Mesenchymal stem cell (in vitro differentiated cells and primary cell): ENCODE data around the gene CEP85L.

Experiments used
- DNase-seq: peaks from one replicate; pipeline ENCODE4 v3.0.0-alpha.2; 2013
- H2AFZ ChIP-seq: one replicate; pipeline ENCODE4 v1.6.1; 2013; ENCODE audit warnings: low read depth, mild to moderate bottlenecking, control low read depth, inconsistent platforms, low read length, moderate library complexity
- H2AK5ac ChIP-seq: 2 replicates; pipeline ENCODE4 v1.6.1; 2013; ENCODE audit warnings: low read length, moderate library complexity, mild to moderate bottlenecking, inconsistent platforms; ENCODE audit not compliant: severe bottlenecking
- H2BK120ac ChIP-seq: one replicate; pipeline ENCODE4 v1.6.1; 2013; ENCODE audit warnings: low read depth, mild to moderate bottlenecking, inconsistent platforms, low read length, moderate library complexity
- H2BK12ac ChIP-seq, 2 experiments: one replicate each; pipeline ENCODE4 v1.6.1; 2013; ENCODE audit warnings: inconsistent platforms in 2 of 2, low read length in 2 of 2, mild to moderate bottlenecking in 2 of 2, moderate library complexity in 2 of 2, control low read depth in 1 of 2
- H2BK15ac ChIP-seq: one replicate; pipeline ENCODE4 v1.6.1; 2013; ENCODE audit warnings: mild to moderate bottlenecking, low read depth, inconsistent platforms; ENCODE audit not compliant: poor library complexity, severe bottlenecking
- H2BK5ac ChIP-seq: 2 replicates; pipeline ENCODE4 v1.6.1; 2013; ENCODE audit warnings: low read depth, mild to moderate bottlenecking, low read length, control low read depth, inconsistent platforms; ENCODE audit not compliant: poor library complexity, severe bottlenecking
- H3K14ac ChIP-seq, 2 experiments: one replicate each; pipeline ENCODE4 v1.6.1; 2013; ENCODE audit warnings: inconsistent platforms in 2 of 2, low read length in 2 of 2, control low read depth in 1 of 2, mild to moderate bottlenecking in 1 of 2, moderate library complexity in 1 of 2
- H3K18ac ChIP-seq, 2 experiments: one replicate each; pipeline ENCODE4 v1.6.1; 2013; ENCODE audit warnings: inconsistent platforms in 2 of 2, low read length in 2 of 2, control low read depth in 1 of 2, low read depth in 1 of 2, mild to moderate bottlenecking in 1 of 2
- H3K23ac ChIP-seq, 2 experiments: one replicate each; pipeline ENCODE4 v1.6.1; 2013; ENCODE audit warnings: inconsistent platforms in 2 of 2, low read length in 2 of 2, mild to moderate bottlenecking in 2 of 2, moderate library complexity in 2 of 2, control low read depth in 1 of 2
- H3K27ac ChIP-seq: 2 replicates; pipeline ENCODE4 v1.5.1; 2013; ENCODE audit warnings: mild to moderate bottlenecking, moderate library complexity, low read length, control low read depth, inconsistent platforms; ENCODE audit not compliant: poor library complexity, severe bottlenecking
- H3K27me3 ChIP-seq, 2 experiments: 2 replicates each; pipeline versions ENCODE4 v1.6.1 to v1.7.0; 2013; ENCODE audit warnings: low read length in 2 of 2, mild to moderate bottlenecking in 2 of 2, moderate library complexity in 2 of 2, control low read depth in 1 of 2, inconsistent platforms in 1 of 2; ENCODE audit not compliant: control insufficient read depth in 1 of 2, insufficient read depth in 1 of 2
- H3K36me3 ChIP-seq, 2 experiments: 2 replicates each; pipeline versions ENCODE4 v1.6.1 to v1.7.0; 2013; ENCODE audit warnings: low read length in 2 of 2, control low read depth in 1 of 2, inconsistent platforms in 1 of 2, low read depth in 1 of 2, mild to moderate bottlenecking in 1 of 2; ENCODE audit not compliant: insufficient read depth in 2 of 2, control insufficient read depth in 1 of 2
- H3K4ac ChIP-seq, 2 experiments: one replicate each; pipeline ENCODE4 v1.6.1; 2013; ENCODE audit warnings: inconsistent platforms in 2 of 2, low read length in 2 of 2, mild to moderate bottlenecking in 2 of 2, moderate library complexity in 2 of 2, control low read depth in 1 of 2, low read depth in 1 of 2
- H3K4me1 ChIP-seq: 2 replicates; pipeline ENCODE4 v1.6.1; 2013; ENCODE audit warnings: low read depth, low read length, control low read depth; ENCODE audit not compliant: control insufficient read depth, insufficient read depth
- H3K4me2 ChIP-seq: 2 replicates; pipeline ENCODE4 v1.6.1; 2013; ENCODE audit warnings: low read length, mild to moderate bottlenecking, inconsistent platforms; ENCODE audit not compliant: poor library complexity, severe bottlenecking
- H3K4me3 ChIP-seq, 2 experiments: 2 replicates each; pipeline versions ENCODE4 v1.5.1 to v1.7.0; 2013; ENCODE audit warnings: low read length in 2 of 2, mild to moderate bottlenecking in 2 of 2, control low read depth in 1 of 2, low read depth in 1 of 2; ENCODE audit not compliant: insufficient read depth in 1 of 2
- H3K79me1 ChIP-seq: replicated peaks from 2 replicates; pipeline ENCODE4 v1.6.1; 2013; ENCODE audit warnings: mild to moderate bottlenecking, control low read depth, low read length, inconsistent platforms; ENCODE audit not compliant: poor library complexity, severe bottlenecking
- H3K9ac ChIP-seq: 2 replicates; pipeline ENCODE4 v1.7.0; 2013; ENCODE audit warnings: mild to moderate bottlenecking, low read length, moderate library complexity
- H3K9me3 ChIP-seq: 2 replicates; pipeline ENCODE4 v1.7.0; 2013; ENCODE audit warnings: mild to moderate bottlenecking, low read length; ENCODE audit not compliant: control insufficient read depth
- H4K8ac ChIP-seq: one replicate; pipeline ENCODE4 v1.6.1; 2013; ENCODE audit warnings: inconsistent platforms, mild to moderate bottlenecking, low read length, moderate library complexity
- H4K91ac ChIP-seq: one replicate; pipeline ENCODE4 v1.6.1; 2013; ENCODE audit warnings: mild to moderate bottlenecking, low read length, inconsistent platforms
- WGBS: methylation state at CpG from one replicate; pipeline ENCODE4 v1.1.7; 2013; ENCODE audit warnings: mixed read lengths; 5-methylcytosine and 5-hydroxymethylcytosine counted together

The CEP85L gene

DNA sequence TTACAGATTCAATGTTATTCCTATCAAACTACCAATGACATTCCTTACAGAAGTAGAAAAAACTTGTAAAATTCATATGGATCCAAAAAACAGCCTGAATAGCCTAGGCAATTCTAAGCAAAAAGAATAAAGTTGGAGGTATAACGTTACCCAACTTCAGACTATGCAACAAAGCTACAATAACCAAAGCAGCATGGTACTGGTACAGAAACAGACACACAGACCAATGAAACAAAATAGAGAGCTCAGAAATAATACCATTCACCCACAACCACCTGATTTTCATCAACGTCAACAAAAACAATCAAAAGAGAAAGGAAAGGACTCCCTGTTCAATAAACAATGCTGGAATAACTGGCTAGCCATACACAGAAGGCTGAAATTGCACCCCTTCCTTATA, 120.4 kb downstream of the CEP85L start:
- Histone ChIP-seq H3K79me1 (peaks cover 10% of the 10 kb centered on the region), H2BK120ac (no peak overlapping the region), H2AFZ (no peak overlapping the region), H2BK12ac (no peak overlapping the region), H4K91ac (no peak overlapping the region), H4K8ac (no peak overlapping the region), H3K27ac (no peak overlapping the region), H2BK5ac (no peak overlapping the region), H3K9me3 (peaks cover 8% of the 10 kb centered on the region), H3K4me3 (no peak overlapping the region), H3K4me2 (no peak overlapping the region), H3K36me3 (no peaks in the 10 kb centered on the region), H3K4me1 (no peaks in the 10 kb centered on the region), H3K9ac (no peak overlapping the region), H3K23ac (no peak overlapping the region), H2BK15ac (no peak overlapping the region), H3K14ac (no peak overlapping the region), H3K18ac (no peak overlapping the region), H3K4ac (no peak overlapping the region), H3K27me3 (no peaks in the 10 kb centered on the region), H2AK5ac (no peak overlapping the region)
- no peak for DNase-seq
- 93% methylated on average over 2 of the region's 2 CpGs for WGBS

DNA sequence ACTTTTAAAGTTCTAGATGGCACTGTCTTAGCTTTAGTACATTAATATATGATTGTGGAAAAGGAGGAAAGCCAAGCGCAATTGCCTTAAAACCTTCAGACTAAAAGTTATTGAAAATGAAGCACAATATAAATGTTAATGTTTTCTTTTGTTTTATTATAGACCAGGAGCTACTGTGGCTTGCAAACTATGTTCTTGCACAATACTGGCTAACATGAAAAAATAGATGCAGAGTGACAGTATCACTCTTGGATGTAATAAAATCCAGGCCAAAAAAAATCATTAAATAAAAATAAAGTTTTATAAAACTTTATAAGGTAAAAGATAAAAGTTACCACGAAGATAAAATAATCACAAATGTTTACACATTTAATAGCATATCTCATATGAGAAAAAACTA, 121.6 kb downstream of the CEP85L start:
- H4K8ac ChIP-seq: no peak overlapping the region
- no peak overlapping the region for H4K91ac ChIP-seq
- H3K4me3 ChIP-seq: no peak overlapping the region
- no peaks in the 10 kb centered on the region for H3K36me3 ChIP-seq
- H2BK5ac ChIP-seq: no peak overlapping the region
- no peak overlapping the region for H2AFZ ChIP-seq
- no peak overlapping the region for H3K9ac ChIP-seq
- H2AK5ac ChIP-seq: no peak overlapping the region
- no peak overlapping the region for H2BK120ac ChIP-seq
- H3K4me2 ChIP-seq: no peak overlapping the region
- no peak for DNase-seq
- peaks cover 14% of the 10 kb centered on the region for H3K79me1 ChIP-seq
- H3K18ac ChIP-seq: no peak overlapping the region
- no peak overlapping the region for H3K4ac ChIP-seq
- no peaks in the 10 kb centered on the region for H3K27me3 ChIP-seq
- no peak overlapping the region for H3K23ac ChIP-seq
- WGBS: no CpG with 5 or more reads among the region's 2 CpGs
- peaks cover 8% of the 10 kb centered on the region for H3K9me3 ChIP-seq
- no peak overlapping the region for H2BK15ac ChIP-seq
- H3K27ac ChIP-seq: no peak overlapping the region
- no peak overlapping the region for H3K14ac ChIP-seq
- no peak overlapping the region for H2BK12ac ChIP-seq
- peaks cover under 1% of the 10 kb centered on the region for H3K4me1 ChIP-seq

DNA sequence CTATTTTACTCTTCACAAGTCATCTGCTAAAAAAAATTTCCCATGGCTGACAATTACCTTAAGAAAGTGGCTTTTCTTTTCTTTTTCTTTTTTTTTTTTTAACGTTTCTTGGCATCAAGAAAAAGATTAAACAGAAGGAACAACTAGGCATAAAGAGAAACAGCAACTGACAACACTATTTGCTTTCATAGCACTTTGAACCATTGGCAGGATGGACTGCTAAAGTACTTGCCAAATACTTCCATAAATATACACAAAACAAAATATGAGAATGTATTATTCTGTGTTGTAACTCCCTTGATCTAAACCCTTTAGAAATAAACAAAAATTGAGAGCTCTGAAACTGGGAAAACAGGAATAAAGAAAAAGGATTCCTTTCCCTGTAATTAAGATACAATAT, 123.3 kb downstream of the CEP85L start:
- H2BK12ac ChIP-seq: no peak overlapping the region
- 80% methylated on average over 1 of the region's 1 CpG for WGBS
- no peak overlapping the region for H3K23ac ChIP-seq
- H2BK5ac ChIP-seq: no peak overlapping the region
- no peak overlapping the region for H2BK15ac ChIP-seq
- H3K4me1 ChIP-seq: peaks cover 3% of the 10 kb centered on the region
- H3K4me3 ChIP-seq: no peak overlapping the region
- no peak overlapping the region for H2AFZ ChIP-seq
- no peak overlapping the region for H2AK5ac ChIP-seq
- no peak overlapping the region for H3K18ac ChIP-seq
- peaks cover 8% of the 10 kb centered on the region for H3K9me3 ChIP-seq
- no peak overlapping the region for H2BK120ac ChIP-seq
- peaks cover 0 to 6% of the 10 kb centered on the region in 2 experiments for H3K36me3 ChIP-seq
- no peak overlapping the region for H3K14ac ChIP-seq
- no peak overlapping the region for H4K91ac ChIP-seq
- H3K4ac ChIP-seq: no peak overlapping the region
- H3K4me2 ChIP-seq: no peak overlapping the region
- no peak overlapping the region for H3K9ac ChIP-seq
- H4K8ac ChIP-seq: no peak overlapping the region
- H3K27ac ChIP-seq: no peak overlapping the region
- no peaks in the 10 kb centered on the region for H3K27me3 ChIP-seq
- no peak for DNase-seq
- peaks cover 14% of the 10 kb centered on the region for H3K79me1 ChIP-seq

DNA sequence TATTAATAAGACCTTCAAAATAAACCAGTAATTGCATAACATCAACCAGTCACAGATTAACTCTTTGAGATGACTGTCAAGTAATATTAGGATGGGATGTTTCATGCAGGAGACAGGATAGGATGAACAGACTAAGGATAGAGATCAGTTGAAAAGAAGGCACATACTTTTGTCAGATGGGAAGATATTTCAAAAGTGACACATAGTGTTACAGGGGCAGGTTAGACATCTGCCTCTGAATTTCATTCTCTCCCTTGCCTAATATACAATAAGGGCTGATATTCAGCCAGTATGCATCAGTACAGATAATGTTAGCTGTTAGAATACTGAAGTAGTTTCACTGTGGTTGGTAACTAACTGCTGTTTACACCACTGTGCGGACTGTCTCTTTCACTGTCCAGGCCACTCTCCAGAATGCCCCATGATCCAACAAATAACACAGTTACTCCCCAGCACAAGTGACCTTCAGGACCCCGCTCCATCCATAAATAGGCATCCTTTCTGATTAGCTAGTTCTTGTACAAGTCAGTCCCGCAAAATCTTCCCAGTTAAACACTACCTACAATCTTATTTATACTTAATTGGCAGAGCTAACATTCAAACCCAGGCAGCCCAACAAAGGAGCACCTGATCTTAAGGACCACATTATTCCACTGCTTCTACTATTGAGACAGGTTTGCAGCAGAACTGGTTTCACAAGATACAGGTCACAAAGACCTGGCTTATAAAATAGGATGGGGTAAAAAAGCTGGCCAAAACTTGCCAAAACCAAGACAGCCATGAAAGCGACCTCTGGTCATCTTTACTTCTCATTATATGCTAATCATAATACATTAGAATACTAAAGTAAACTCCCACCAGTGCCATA, 125.2 kb downstream of the CEP85L start:
- Histone ChIP-seq H3K36me3 (peaks cover 3 to 20% of the 10 kb centered on the region in 2 experiments), H3K9ac (no peak overlapping the region), H3K23ac (no peak overlapping the region), H3K4me2 (no peak overlapping the region), H2BK5ac (no peak overlapping the region), H3K14ac (no peak overlapping the region), H2BK15ac (no peak overlapping the region), H3K4ac (no peak overlapping the region), H2AFZ (no peak overlapping the region), H3K27ac (no peak overlapping the region), H3K9me3 (peaks cover 4% of the 10 kb centered on the region), H4K8ac (no peak overlapping the region), H2AK5ac (no peak overlapping the region), H3K18ac (peak overlapping the region in 1 of 2 experiments; percentile 8), H3K4me3 (no peak overlapping the region), H4K91ac (no peak overlapping the region), H2BK12ac (no peak overlapping the region), H3K27me3 (no peaks in the 10 kb centered on the region), H3K4me1 (peaks cover 3% of the 10 kb centered on the region), H2BK120ac (no peak overlapping the region), H3K79me1 (peaks cover 18% of the 10 kb centered on the region)
- 78% methylated on average over 4 of the region's 4 CpGs for WGBS
- DNase-seq: no peak
